Activated B cell treated with CpG ODN at 0.5 μM for 24 hours (primary cell): Measurements from ENCODE around the gene IRF8. TPM values are rescaled to one million over a fixed set of nuclear protein-coding genes. Genes with fewer than 3 reads are reported as not detected.
A peak's percentile ranks its signal among the peaks of the same experiment; 100 is the strongest.

ENCODE experiments used
- ATAC-seq: fragments of 200-7000 bp; cut with Tn5 transposase; one replicate; pipeline ENCODE4 v1.10.0; 2021; ENCODE audit warnings: low read depth, mild to moderate bottlenecking, moderate library complexity
- CTCF ChIA-PET: fragments of 350-600 bp; sonication (Branson Sonifier 250); formaldehyde crosslinking; loops from one replicate; lab custom pipeline; 2021; ENCODE audit warnings: antibody characterized with exemption; lab: Charles Lee
- POLR2A ChIA-PET: fragments of 350-600 bp; sonication (Branson Sonifier 250); formaldehyde crosslinking; loops from one replicate; lab custom pipeline; 2021; ENCODE audit warnings: antibody characterized with exemption; lab: Charles Lee
- DNase-seq: peaks from one replicate; pipeline ENCODE4 v3.0.0; 2022
- H3K27ac Mint-ChIP-seq: one replicate; pipeline ENCODE4 v1.8.0; 2020; ENCODE audit warnings: mixed read lengths
- H3K27me3 Mint-ChIP-seq: one replicate; pipeline ENCODE4 v1.8.0; 2021; ENCODE audit warnings: mixed read lengths
- H3K36me3 Mint-ChIP-seq: one replicate; pipeline ENCODE4 v1.8.0; 2021; ENCODE audit warnings: low read depth, mixed read lengths
- H3K4me1 Mint-ChIP-seq: one replicate; pipeline ENCODE4 v1.8.0; 2021; ENCODE audit warnings: mixed read lengths
- H3K4me3 Mint-ChIP-seq: one replicate; pipeline ENCODE4 v1.8.0; 2020; ENCODE audit warnings: mild to moderate bottlenecking, mixed read lengths
- H3K9me3 Mint-ChIP-seq: one replicate; pipeline ENCODE4 v1.8.0; 2020; ENCODE audit warnings: mixed read lengths
- intact Hi-C: fragments of 100-400 bp; cut with micrococcal nuclease; formaldehyde crosslinking; loops from one replicate; pipeline ENCODE4 v1.15.1; 2024
- total RNA-seq: library from RNA; stranded (reverse); gene quantifications from 2 replicates; pipeline ENCODE4 v1.2.3, GENCODE V29; 2022
- TF ChIP-seq, protein P1 (sequence below): fragments of 200-600 bp; IDR thresholded peaks from one replicate; pipeline ENCODE4 v1.8.0; 2022; ENCODE audit warnings: antibody characterized with exemption, mild to moderate bottlenecking

IRF8 gene
- total RNA-seq, 1 donor from 2014 or later, result 248 TPM

DNA sequence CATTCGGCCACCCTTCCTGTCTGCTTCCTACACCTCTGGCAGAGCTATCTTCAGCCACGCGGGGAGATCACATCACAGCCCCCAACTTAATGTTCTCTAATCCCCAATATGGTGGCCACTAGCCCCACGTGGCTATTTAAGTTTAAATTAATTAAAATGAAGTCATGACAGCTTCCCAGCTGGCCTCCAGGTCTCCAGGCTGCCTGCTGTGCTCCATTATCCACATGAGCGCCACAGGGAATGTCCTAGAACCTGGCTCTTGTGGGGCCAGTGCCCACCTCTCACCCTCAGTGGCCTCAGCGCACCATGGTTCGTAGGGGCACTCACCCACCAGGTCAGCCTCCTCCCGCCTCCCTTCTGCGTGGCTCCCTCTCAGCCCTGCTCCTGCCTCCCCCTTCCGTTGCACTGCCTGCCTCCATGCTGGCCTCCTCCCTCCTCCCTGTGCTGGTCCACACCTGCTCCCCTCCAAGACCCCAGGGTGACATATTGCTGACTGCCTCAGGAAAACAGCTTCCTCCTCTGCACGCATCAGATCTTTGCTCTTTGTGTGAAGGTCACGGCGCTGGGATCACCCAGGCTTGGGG lies 47.7 kb downstream of the IRF8 start:
- no peaks in the 10 kb centered on the region for H3K9me3 Mint-ChIP-seq
- peak overlapping the region; percentile 84 for H3K4me3 Mint-ChIP-seq
- H3K27ac Mint-ChIP-seq, result peak overlapping the region; percentile 93
- ChIA-PET CTCF (interaction anchor here (0.6 to 4.0 kb wide), 6 partner anchors 10 to 126 kb away, joined by 3 to 28 read pairs (median 4); no protein-coding TSS in a partner anchor), POLR2A (interaction anchor here (0.7 to 8.9 kb wide), 15 partner anchors 8 to 125 kb away, joined by 3 to 120 read pairs (median 5); partner anchors contain the start of gene IRF8)
- DNase-seq (no peak), ATAC-seq (no peak)
- no peaks in the 10 kb centered on the region for H3K27me3 Mint-ChIP-seq
- no peaks in the 10 kb centered on the region for H3K36me3 Mint-ChIP-seq
- peaks cover 95% of the 10 kb centered on the region for H3K4me1 Mint-ChIP-seq
- TF ChIP-seq, protein P1, sequence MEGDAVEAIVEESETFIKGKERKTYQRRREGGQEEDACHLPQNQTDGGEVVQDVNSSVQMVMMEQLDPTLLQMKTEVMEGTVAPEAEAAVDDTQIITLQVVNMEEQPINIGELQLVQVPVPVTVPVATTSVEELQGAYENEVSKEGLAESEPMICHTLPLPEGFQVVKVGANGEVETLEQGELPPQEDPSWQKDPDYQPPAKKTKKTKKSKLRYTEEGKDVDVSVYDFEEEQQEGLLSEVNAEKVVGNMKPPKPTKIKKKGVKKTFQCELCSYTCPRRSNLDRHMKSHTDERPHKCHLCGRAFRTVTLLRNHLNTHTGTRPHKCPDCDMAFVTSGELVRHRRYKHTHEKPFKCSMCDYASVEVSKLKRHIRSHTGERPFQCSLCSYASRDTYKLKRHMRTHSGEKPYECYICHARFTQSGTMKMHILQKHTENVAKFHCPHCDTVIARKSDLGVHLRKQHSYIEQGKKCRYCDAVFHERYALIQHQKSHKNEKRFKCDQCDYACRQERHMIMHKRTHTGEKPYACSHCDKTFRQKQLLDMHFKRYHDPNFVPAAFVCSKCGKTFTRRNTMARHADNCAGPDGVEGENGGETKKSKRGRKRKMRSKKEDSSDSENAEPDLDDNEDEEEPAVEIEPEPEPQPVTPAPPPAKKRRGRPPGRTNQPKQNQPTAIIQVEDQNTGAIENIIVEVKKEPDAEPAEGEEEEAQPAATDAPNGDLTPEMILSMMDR, result no peak
- intact Hi-C loops, result loop anchor here (1.0 to 5.0 kb wide), 9 partner anchors 9 to 189 kb away; no protein-coding TSS in a partner anchor

DNA sequence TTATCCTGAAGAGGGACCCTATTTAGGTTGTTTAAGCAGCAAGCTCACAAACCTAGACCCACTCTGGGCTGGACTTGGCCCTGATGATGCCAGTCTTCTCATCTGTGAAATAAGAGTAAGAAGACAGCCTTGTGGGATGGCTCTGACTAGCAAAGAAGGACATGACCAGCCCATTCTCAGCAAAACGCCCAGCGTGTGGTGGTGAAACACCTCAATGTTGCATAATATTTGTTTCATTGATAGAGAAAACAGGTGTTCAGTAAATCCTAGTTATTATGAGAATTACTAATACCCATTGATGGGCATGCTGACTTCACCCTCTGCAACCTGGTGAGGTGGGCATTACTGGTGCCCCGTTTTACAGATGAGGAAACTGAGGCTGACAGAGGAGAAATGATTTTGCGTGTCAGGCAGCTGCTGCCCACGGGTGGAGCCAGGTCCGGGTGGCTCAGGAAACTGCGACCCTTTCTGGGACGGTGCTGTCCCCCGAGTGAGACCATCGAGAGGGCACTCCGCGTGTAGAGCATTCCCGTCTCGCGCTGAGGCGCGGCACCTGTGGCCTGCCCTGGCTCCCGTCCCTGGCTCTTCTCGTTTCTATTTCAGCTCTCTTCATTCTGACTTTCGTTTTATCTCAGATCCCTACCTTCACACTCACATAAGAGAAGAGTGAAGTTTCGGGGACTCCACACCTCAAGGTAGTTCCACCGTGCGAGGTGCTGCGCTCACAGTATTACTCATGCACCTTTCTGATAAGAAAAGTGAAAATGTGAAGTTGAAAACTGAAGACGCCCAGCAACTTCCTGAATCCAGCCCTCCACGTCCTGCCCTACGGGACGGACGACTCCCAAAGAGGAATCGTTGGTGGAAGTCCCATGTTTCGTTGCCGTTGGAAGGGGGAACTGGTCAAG lies 48.5 kb downstream of the IRF8 start:
- intact Hi-C loops, result loop anchor here (1.0 to 5.0 kb wide), 9 partner anchors 8 to 190 kb away; no protein-coding TSS in a partner anchor
- Mint-ChIP-seq H3K27me3 (no peaks in the 10 kb centered on the region), H3K4me1 (peaks cover 91% of the 10 kb centered on the region), H3K36me3 (no peaks in the 10 kb centered on the region), H3K9me3 (no peaks in the 10 kb centered on the region), H3K27ac (peak overlapping the region; percentile 93), H3K4me3 (peak overlapping the region; percentile 84)
- CTCF ChIA-PET, result interaction anchor here (1.0 to 2.7 kb wide), 4 partner anchors 11 to 126 kb away, joined by 3 to 8 read pairs (median 5); partner anchors contain the start of gene IRF8
- POLR2A ChIA-PET, result interaction anchor here (0.7 to 8.9 kb wide), 17 partner anchors 7 to 1989 kb away, joined by 3 to 120 read pairs (median 6); partner anchors contain the start of genes CA5A and IRF8
- TF ChIP-seq, protein P1, result no peak
- DNase-seq, result peak; percentile 51
- peak; percentile 79 for ATAC-seq

DNA sequence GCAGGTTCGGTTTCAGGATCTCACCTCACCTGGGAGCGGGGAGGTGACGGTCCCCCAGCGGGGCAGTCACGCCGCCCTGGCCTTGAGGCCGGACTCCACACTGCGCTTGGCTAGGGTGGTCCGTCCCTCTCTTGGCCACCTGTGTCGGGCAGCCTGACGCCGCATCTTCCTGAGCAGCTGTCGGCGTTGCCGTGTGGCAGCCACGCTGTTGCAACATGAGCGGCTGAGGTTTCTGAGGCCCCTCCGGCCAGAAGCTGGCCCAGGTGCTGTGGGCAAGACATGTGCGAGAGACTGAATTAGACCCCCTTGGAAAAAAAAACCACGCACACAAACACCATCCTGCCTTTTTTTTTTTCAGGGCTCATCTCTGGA lies 49.2 kb downstream of the IRF8 start:
- peak overlapping the region; percentile 93 for H3K27ac Mint-ChIP-seq
- H3K27me3 Mint-ChIP-seq, result no peaks in the 10 kb centered on the region
- peak overlapping the region; percentile 84 for H3K4me3 Mint-ChIP-seq
- H3K9me3 Mint-ChIP-seq, result no peaks in the 10 kb centered on the region
- peaks cover 87% of the 10 kb centered on the region for H3K4me1 Mint-ChIP-seq
- DNase-seq, result no peak
- intact Hi-C loops, result loop anchor here (5.0 kb wide), 1 partner anchor 191 kb away; no protein-coding TSS in a partner anchor
- no peaks in the 10 kb centered on the region for H3K36me3 Mint-ChIP-seq
- ChIA-PET CTCF (interaction anchor here (1.0 to 2.7 kb wide), 3 partner anchors 12 to 127 kb away, joined by 3 to 8 read pairs (median 5); partner anchors contain the start of gene IRF8), POLR2A (interaction anchor here (0.7 to 8.9 kb wide), 13 partner anchors 7 to 1988 kb away, joined by 3 to 120 read pairs (median 6); partner anchors contain the start of genes CA5A and IRF8)
- TF ChIP-seq, protein P1, result no peak
- ATAC-seq, result peak; percentile 22

DNA sequence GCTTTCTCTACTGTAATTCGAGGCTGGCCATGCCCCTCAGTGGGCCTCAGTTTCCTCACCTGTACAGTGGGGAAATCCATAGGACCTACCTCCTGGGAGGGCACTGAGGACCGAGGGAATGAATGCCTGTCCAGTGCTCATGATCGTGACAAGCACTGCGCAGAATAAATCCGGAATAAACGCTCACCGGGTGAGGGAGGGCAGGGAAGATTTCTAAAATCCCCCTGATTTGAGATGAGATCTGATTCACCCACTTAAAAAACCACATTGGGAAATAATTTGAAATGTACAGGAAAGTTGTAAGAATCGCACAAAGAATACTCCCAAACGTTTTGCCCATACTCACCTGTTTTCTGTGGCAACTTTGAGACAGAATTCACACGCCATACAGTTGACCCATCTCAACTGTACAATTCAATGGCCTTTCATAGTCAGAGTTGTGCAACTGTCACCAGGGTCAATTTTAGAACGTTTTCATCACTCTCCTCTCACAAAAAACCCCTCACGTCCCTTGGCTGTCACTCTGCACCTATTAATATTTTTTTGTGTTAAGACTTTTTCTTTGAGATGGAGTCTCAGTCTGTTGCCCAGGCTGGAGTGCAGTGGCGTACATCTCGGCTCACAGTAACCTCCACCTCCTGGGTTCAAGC lies 49.8 kb downstream of the IRF8 start:
- Mint-ChIP-seq H3K36me3 (no peaks in the 10 kb centered on the region), H3K9me3 (no peaks in the 10 kb centered on the region), H3K4me3 (peak overlapping the region; percentile 84), H3K4me1 (peaks cover 81% of the 10 kb centered on the region), H3K27ac (peak overlapping the region; percentile 93), H3K27me3 (no peaks in the 10 kb centered on the region)
- intact Hi-C loops, result loop anchor here (5.0 kb wide), 1 partner anchor 191 kb away; no protein-coding TSS in a partner anchor
- ATAC-seq, result no peak
- ChIA-PET POLR2A (interaction anchor here (0.7 to 8.9 kb wide), 7 partner anchors 15 to 66 kb away, joined by 4 to 120 read pairs (median 19); partner anchors contain the start of gene IRF8), CTCF (interaction anchor here (2.7 kb wide), 1 partner anchor 12 kb away, joined by 8 read pairs; no protein-coding TSS in a partner anchor)
- TF ChIP-seq, protein P1, result no peak
- no peak for DNase-seq
